ENCODE measurements around the gene RBM20.

GRCh38 chr10:110762849-110763211 is 118.7 kb downstream of the RBM20 start:
- TF ChIP-seq CTCF (IDR thresholded peaks at IDR 0.05), result no peak
- no peak for TF ChIP-seq POLR2A (IDR thresholded peaks at IDR 0.05)

Measured in adrenal gland (tissue), 5 donors.